HL-60 (cell line): ENCODE measurements around the gene ISLR2.

ENCODE experiments used
- GABPA ChIP-seq: IDR thresholded peaks from 2 replicates; pipeline ENCODE4 v1.6.1; 2012; ENCODE audit warnings: low read depth
- REST ChIP-seq: IDR thresholded peaks from 2 replicates; pipeline ENCODE4 v1.6.1; 2012; ENCODE audit warnings: low read depth; ENCODE audit not compliant: insufficient replicate concordance
- TF ChIP-seq, protein P1 (sequence below): IDR thresholded peaks from one replicate; pipeline ENCODE4 v1.5.1; 2011; ENCODE audit warnings: low read length, control low read depth, inconsistent platforms; ENCODE audit not compliant: insufficient read depth

- TF ChIP-seq, protein P1, sequence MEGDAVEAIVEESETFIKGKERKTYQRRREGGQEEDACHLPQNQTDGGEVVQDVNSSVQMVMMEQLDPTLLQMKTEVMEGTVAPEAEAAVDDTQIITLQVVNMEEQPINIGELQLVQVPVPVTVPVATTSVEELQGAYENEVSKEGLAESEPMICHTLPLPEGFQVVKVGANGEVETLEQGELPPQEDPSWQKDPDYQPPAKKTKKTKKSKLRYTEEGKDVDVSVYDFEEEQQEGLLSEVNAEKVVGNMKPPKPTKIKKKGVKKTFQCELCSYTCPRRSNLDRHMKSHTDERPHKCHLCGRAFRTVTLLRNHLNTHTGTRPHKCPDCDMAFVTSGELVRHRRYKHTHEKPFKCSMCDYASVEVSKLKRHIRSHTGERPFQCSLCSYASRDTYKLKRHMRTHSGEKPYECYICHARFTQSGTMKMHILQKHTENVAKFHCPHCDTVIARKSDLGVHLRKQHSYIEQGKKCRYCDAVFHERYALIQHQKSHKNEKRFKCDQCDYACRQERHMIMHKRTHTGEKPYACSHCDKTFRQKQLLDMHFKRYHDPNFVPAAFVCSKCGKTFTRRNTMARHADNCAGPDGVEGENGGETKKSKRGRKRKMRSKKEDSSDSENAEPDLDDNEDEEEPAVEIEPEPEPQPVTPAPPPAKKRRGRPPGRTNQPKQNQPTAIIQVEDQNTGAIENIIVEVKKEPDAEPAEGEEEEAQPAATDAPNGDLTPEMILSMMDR, result no peak
- TF ChIP-seq GABPA (no peak), REST (no peak)
Observed at GRCh38 chr15:74130155-74130848, at the start of gene ISLR2.
